AG09319 (cell line): ENCODE results near the gene EXOC2.

Experiments
- DNase-seq: peaks from one replicate; pipeline ENCODE4 v3.0.0-alpha.2; 2010; ENCODE audit warnings: low read depth; ENCODE audit errors: extremely low read depth
- TF ChIP-seq, protein P1 (sequence below): IDR thresholded peaks from 2 replicates; pipeline ENCODE4 v1.5.1; 2011; ENCODE audit warnings: low read depth, mild to moderate bottlenecking, inconsistent platforms, low read length, moderate library complexity

EXOC2 gene

DNA sequence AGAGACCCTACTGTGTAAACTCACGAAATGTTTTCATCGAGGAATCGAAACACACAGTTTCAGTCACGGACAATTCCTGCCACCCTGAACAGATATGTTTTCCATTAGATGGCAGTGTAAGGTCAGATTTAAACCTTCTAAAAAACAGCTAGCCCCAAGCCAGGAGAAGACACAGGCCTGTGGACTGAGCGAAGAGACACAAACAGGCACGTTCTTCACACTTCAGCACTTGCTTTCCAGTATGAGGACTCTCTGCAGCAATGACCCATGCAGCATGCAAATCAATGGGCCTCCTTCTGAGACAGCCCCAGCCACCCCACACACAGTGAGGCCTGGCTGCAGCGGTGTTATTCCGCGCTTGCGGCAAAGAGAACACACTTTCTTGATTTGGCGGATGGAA lies 68.0 kb downstream of the EXOC2 start:
- TF ChIP-seq, protein P1, sequence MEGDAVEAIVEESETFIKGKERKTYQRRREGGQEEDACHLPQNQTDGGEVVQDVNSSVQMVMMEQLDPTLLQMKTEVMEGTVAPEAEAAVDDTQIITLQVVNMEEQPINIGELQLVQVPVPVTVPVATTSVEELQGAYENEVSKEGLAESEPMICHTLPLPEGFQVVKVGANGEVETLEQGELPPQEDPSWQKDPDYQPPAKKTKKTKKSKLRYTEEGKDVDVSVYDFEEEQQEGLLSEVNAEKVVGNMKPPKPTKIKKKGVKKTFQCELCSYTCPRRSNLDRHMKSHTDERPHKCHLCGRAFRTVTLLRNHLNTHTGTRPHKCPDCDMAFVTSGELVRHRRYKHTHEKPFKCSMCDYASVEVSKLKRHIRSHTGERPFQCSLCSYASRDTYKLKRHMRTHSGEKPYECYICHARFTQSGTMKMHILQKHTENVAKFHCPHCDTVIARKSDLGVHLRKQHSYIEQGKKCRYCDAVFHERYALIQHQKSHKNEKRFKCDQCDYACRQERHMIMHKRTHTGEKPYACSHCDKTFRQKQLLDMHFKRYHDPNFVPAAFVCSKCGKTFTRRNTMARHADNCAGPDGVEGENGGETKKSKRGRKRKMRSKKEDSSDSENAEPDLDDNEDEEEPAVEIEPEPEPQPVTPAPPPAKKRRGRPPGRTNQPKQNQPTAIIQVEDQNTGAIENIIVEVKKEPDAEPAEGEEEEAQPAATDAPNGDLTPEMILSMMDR: peak; percentile 28
- DNase-seq: peak; percentile 11

- DNase-seq: no peak
- TF ChIP-seq, protein P1: no peak
These were observed 70.5 kb downstream of the EXOC2 start for GRCh38 chr6:622462-622861.

DNA sequence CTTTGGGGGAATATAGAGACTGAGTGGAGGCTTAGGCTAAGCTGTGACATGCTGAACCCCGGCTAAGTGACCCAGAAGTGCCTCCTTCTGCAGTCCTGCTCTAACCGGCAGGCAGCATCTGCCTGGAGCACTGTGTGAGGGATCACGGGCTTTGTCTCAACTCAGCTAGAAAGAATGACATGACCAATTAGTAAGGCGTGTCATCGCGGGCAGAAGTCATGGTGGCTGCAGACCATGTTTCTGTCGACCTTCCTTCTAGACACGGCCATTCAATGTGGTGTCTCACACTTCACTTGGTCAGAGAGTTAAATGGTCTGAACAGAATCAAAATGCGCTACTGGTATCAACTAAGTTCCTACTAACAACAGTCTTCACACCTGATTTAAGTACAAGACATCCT lies 71.0 kb downstream of the EXOC2 start:
- DNase-seq: no peak
- TF ChIP-seq, protein P1: no peak

- DNase-seq: no peak
- TF ChIP-seq, protein P1: no peak
These were observed 72.0 kb downstream of the EXOC2 start for GRCh38 chr6:620950-621349.

DNA sequence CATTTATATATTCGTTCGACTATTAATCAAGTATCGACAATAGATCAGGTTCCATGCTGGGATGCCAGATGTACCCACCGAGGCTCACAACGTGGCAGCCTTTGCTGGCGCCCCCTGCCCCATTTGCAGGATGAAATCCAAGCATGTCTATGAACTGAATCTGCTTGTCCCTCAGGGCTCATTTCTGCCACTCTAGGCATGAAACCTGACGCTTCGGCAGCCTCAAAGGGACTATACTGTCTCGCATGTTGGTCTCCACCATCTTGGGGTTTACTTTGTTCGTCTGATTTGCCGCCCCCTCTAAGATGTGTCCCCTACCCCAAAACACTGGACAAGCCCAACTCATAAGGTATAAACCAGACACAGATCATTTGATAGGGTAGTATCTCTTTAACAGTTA lies 72.8 kb downstream of the EXOC2 start:
- TF ChIP-seq, protein P1: no peak
- DNase-seq: no peak

GRCh38 chr6:617456-618100 lies 75.4 kb downstream of the EXOC2 start:
- DNase-seq: no peak
- TF ChIP-seq, protein P1: no peak

- TF ChIP-seq, protein P1: no peak
- DNase-seq: no peak
These were observed 79.0 kb downstream of the EXOC2 start for GRCh38 chr6:613981-614380.
